Fibroblast of villous mesenchyme (primary cell): ENCODE results near the gene SMIM11. TPM values are rescaled to one million over a fixed set of nuclear protein-coding genes. Genes with fewer than 3 reads are reported as not detected.
"Not testable (repeated sequence)": the region's sequence is repeated elsewhere in the genome, so short reads cannot be mapped to it uniquely, and the experiment has no call there.

ENCODE experiments used
- DNase-seq: peaks from one replicate; pipeline ENCODE4 v3.0.0-alpha.2; 2010; ENCODE audit warnings: low read depth
- H3K4me3 ChIP-seq: 2 replicates; pipeline ENCODE4 v1.5.1; 2011; ENCODE audit warnings: low read depth, mild to moderate bottlenecking, low read length
- total RNA-seq: library from RNA; depleted of rRNA; stranded (reverse); fragments of >200 nt; gene quantifications from 2 replicates; pipeline ENCODE4 v1.2.3, GENCODE V29; 2012

SMIM11 gene
- total RNA-seq, 1 donor: 4.7 TPM

GRCh38 chr21:34383724-34384415, 8.6 kb downstream of the SMIM11 start:
- DNase-seq, H3K4me3 ChIP-seq: not testable (repeated sequence)

DNA sequence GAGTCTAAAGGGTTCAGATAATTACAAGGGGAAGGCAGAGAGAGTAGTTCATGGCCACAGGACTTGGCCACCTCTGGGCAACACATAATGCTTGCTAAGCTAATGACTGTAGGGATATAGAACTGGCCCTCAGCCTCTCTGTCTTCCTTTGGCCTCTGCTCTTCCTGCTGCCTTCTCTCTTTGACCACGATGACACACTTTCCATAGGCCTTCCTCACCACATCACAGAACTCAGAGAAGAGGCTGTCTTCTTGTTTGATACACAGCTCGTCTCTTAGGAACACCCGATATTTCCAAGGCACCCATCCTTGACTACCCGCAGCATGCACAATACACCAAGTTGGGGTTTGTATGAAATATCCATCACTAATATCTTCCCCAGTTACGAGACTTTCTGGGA, 25.2 kb downstream of the SMIM11 start:
- not testable (repeated sequence) for DNase-seq

GRCh38 chr21:34404742-34405141, 29.4 kb downstream of the SMIM11 start:
- not testable (repeated sequence) for H3K4me3 ChIP-seq, DNase-seq

More for the DNA sequence above, 25.2 kb downstream of the SMIM11 start:
- not testable (repeated sequence) for H3K4me3 ChIP-seq

GRCh38 chr21:34405686-34406085, 30.4 kb downstream of the SMIM11 start:
- not testable (repeated sequence) for H3K4me3 ChIP-seq, DNase-seq

GRCh38 chr21:34406102-34406501, 30.8 kb downstream of the SMIM11 start:
- DNase-seq: not testable (repeated sequence)

GRCh38 chr21:34406676-34407075, 31.4 kb downstream of the SMIM11 start:
- not testable (repeated sequence) for H3K4me3 ChIP-seq, DNase-seq

More at GRCh38 chr21:34406102-34406501, 30.8 kb downstream of the SMIM11 start:
- not testable (repeated sequence) for H3K4me3 ChIP-seq

DNA sequence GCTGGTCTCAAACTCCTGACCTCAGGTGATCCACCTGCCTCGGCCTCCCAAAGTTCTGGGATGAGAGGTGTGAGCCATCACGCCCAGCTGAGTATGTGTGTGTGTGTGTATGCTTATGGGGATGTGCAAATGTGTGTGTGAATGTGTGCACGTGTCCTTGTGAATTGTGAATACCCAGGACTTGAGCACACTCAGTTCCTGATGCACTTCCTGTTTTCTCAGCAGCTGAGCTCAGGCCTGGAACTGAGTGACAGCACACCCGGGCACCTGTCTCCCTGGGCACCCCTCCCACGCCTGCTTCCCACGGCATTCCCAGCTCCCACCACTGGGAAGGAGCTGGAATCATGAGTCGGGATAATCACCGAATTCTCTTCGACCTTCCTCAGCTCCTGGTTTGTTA, 32.0 kb downstream of the SMIM11 start:
- not testable (repeated sequence) for H3K4me3 ChIP-seq, DNase-seq

- not testable (repeated sequence) for DNase-seq, H3K4me3 ChIP-seq
Measured at GRCh38 chr21:34417448-34418077, 42.3 kb downstream of the SMIM11 start.

GRCh38 chr21:34423805-34424204, 48.5 kb downstream of the SMIM11 start, which contains the start of gene SMIM34:
Gene SMIM34 (minus strand): TSS chr21:34423951. CDS start chr21:34423839, 112 bp downstream.
- not testable (repeated sequence) for DNase-seq, H3K4me3 ChIP-seq

DNA sequence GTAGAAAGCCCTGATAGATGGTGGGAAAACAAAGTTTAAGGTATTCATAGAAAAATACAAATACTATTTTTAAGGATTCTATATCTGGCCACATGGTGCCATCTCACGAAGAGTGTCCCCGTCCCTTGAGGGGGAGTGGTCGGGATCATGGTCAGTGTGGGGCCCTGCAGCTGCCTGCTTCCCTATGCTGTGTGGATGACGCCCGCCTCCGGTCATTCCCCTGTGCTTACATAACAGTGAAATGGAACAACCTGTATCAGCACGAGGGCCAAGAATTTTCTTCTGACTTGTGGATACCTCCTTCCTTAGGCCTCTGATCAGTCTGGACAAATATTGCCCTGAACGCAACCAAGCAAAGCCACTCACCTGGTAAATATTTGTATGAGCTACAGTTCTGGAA, 52.0 kb downstream of the SMIM11 start:
- H3K4me3 ChIP-seq, DNase-seq: not testable (repeated sequence)

DNA sequence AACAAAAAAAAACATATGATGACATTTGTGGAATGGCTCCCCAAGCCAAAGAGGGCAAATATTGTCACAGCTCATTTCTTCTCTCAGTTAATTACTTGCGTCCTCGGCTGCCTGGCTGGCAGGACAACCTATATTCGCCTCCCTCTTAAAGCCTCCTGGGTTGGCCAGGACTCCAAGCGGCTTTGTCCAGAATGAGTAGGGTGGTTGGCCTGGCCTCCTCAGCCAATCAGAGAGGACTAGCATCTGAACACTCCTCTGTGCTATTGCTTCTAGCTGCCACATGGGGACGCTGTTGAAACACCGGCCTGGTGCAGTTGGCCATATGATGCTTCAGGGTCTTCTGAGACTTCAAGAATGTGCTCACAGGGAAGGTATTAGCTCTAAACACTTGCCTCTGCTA, 53.1 kb downstream of the SMIM11 start:
- not testable (repeated sequence) for DNase-seq, H3K4me3 ChIP-seq

- DNase-seq, H3K4me3 ChIP-seq: not testable (repeated sequence)
Measured at GRCh38 chr21:34429710-34430109, 54.4 kb downstream of the SMIM11 start.

Other genes starting within 250 kb of the SMIM11 start
- not detected in 2 replicates for gene KCNE2, start 11.5 kb upstream of the SMIM11 start, total RNA-seq
- not detected in 2 replicates for gene SMIM34, start 48.4 kb downstream of the SMIM11 start, total RNA-seq
- under 0.01 and 0.64 TPM in 2 replicates for gene KCNE1, start 136.7 kb downstream of the SMIM11 start, total RNA-seq
- gene RCAN1, start 239.6 kb downstream of the SMIM11 start, total RNA-seq: 91.5 and 308 TPM in 2 replicates